Measurements from ENCODE around the gene EFNA3.
A peak's percentile ranks its signal among the peaks of the same experiment; 100 is the strongest.

Gene EFNA3

GRCh38 chr1:155070158-155070621, 8.4 kb upstream of the EFNA3 start:
- peak overlapping the region; percentile 68 for H3K4me3 ChIP-seq (ENCODE audit: low read depth, low read length)
- no peak overlapping the region for H3K27ac ChIP-seq (ENCODE audit: low read depth, low read length)
- H3K9me3 ChIP-seq (ENCODE audit: control insufficient read depth, insufficient read depth, low read length): no peaks in the 10 kb centered on the region
- H3K9ac ChIP-seq (ENCODE audit: low read depth, low read length): no peak overlapping the region
- H3K27me3 ChIP-seq (ENCODE audit: control insufficient read depth, insufficient read depth, low read length): peaks cover 25% of the 10 kb centered on the region
- H3K4me1 ChIP-seq (ENCODE audit: control insufficient read depth, insufficient read depth, low read length): peaks cover 20% of the 10 kb centered on the region
- H3K36me3 ChIP-seq (ENCODE audit: control insufficient read depth, insufficient read depth, low read length): peaks cover 25% of the 10 kb centered on the region

- Histone ChIP-seq H3K4me3 (ENCODE audit: low read depth, low read length) (peak overlapping the region; percentile 68), H3K9me3 (ENCODE audit: control insufficient read depth, insufficient read depth, low read length) (no peaks in the 10 kb centered on the region), H3K9ac (ENCODE audit: low read depth, low read length) (0 out of 2 replicates have a peak overlapping the region, but pooled peaks have one; percentile 36), H3K27me3 (ENCODE audit: control insufficient read depth, insufficient read depth, low read length) (peaks cover 25% of the 10 kb centered on the region), H3K27ac (ENCODE audit: low read depth, low read length) (peak overlapping the region; percentile 56), H3K4me1 (ENCODE audit: control insufficient read depth, insufficient read depth, low read length) (peaks cover 19% of the 10 kb centered on the region), H3K36me3 (ENCODE audit: control insufficient read depth, insufficient read depth, low read length) (peaks cover 25% of the 10 kb centered on the region)
Observed at GRCh38 chr1:155070721-155071569, 7.7 kb upstream of the EFNA3 start.

- Histone ChIP-seq H3K27me3 (ENCODE audit: control insufficient read depth, insufficient read depth, low read length) (peaks cover 25% of the 10 kb centered on the region), H3K9me3 (ENCODE audit: control insufficient read depth, insufficient read depth, low read length) (no peaks in the 10 kb centered on the region), H3K4me1 (ENCODE audit: control insufficient read depth, insufficient read depth, low read length) (peaks cover 19% of the 10 kb centered on the region), H3K27ac (ENCODE audit: low read depth, low read length) (peak overlapping the region; percentile 56), H3K9ac (ENCODE audit: low read depth, low read length) (no peak overlapping the region), H3K4me3 (ENCODE audit: low read depth, low read length) (peak overlapping the region; percentile 68), H3K36me3 (ENCODE audit: control insufficient read depth, insufficient read depth, low read length) (peaks cover 25% of the 10 kb centered on the region)
Observed at GRCh38 chr1:155071701-155072100, 6.9 kb upstream of the EFNA3 start.

GRCh38 chr1:155072531-155073289, 5.9 kb upstream of the EFNA3 start:
- peaks cover 17% of the 10 kb centered on the region for H3K36me3 ChIP-seq (ENCODE audit: control insufficient read depth, insufficient read depth, low read length)
- H3K27ac ChIP-seq (ENCODE audit: low read depth, low read length): no peak overlapping the region
- no peak overlapping the region for H3K9ac ChIP-seq (ENCODE audit: low read depth, low read length)
- peaks cover 30% of the 10 kb centered on the region for H3K27me3 ChIP-seq (ENCODE audit: control insufficient read depth, insufficient read depth, low read length)
- no peaks in the 10 kb centered on the region for H3K9me3 ChIP-seq (ENCODE audit: control insufficient read depth, insufficient read depth, low read length)
- peaks cover 19% of the 10 kb centered on the region for H3K4me1 ChIP-seq (ENCODE audit: control insufficient read depth, insufficient read depth, low read length)
- H3K4me3 ChIP-seq (ENCODE audit: low read depth, low read length): no peak overlapping the region

GRCh38 chr1:155073377-155074242, 5.0 kb upstream of the EFNA3 start:
- H3K4me3 ChIP-seq (ENCODE audit: low read depth, low read length): no peak overlapping the region
- H3K9ac ChIP-seq (ENCODE audit: low read depth, low read length): no peak overlapping the region
- H3K36me3 ChIP-seq (ENCODE audit: control insufficient read depth, insufficient read depth, low read length): peaks cover 9% of the 10 kb centered on the region
- no peaks in the 10 kb centered on the region for H3K9me3 ChIP-seq (ENCODE audit: control insufficient read depth, insufficient read depth, low read length)
- H3K27me3 ChIP-seq (ENCODE audit: control insufficient read depth, insufficient read depth, low read length): peaks cover 39% of the 10 kb centered on the region
- no peak overlapping the region for H3K27ac ChIP-seq (ENCODE audit: low read depth, low read length)
- H3K4me1 ChIP-seq (ENCODE audit: control insufficient read depth, insufficient read depth, low read length): peaks cover 21% of the 10 kb centered on the region

- Histone ChIP-seq H3K36me3 (ENCODE audit: control insufficient read depth, insufficient read depth, low read length) (no peaks in the 10 kb centered on the region), H3K27me3 (ENCODE audit: control insufficient read depth, insufficient read depth, low read length) (peaks cover 57% of the 10 kb centered on the region), H3K4me3 (ENCODE audit: low read depth, low read length) (no peak overlapping the region), H3K27ac (ENCODE audit: low read depth, low read length) (no peak overlapping the region), H3K4me1 (ENCODE audit: control insufficient read depth, insufficient read depth, low read length) (peaks cover 20% of the 10 kb centered on the region), H3K9me3 (ENCODE audit: control insufficient read depth, insufficient read depth, low read length) (no peaks in the 10 kb centered on the region), H3K9ac (ENCODE audit: low read depth, low read length) (no peak overlapping the region)
Observed at GRCh38 chr1:155075535-155075934, 3.1 kb upstream of the EFNA3 start.

- Histone ChIP-seq H3K27me3 (ENCODE audit: control insufficient read depth, insufficient read depth, low read length) (peaks cover 61% of the 10 kb centered on the region), H3K9ac (ENCODE audit: low read depth, low read length) (no peak overlapping the region), H3K4me1 (ENCODE audit: control insufficient read depth, insufficient read depth, low read length) (peaks cover 22% of the 10 kb centered on the region), H3K36me3 (ENCODE audit: control insufficient read depth, insufficient read depth, low read length) (no peaks in the 10 kb centered on the region), H3K4me3 (ENCODE audit: low read depth, low read length) (no peak overlapping the region), H3K27ac (ENCODE audit: low read depth, low read length) (no peak overlapping the region), H3K9me3 (ENCODE audit: control insufficient read depth, insufficient read depth, low read length) (no peaks in the 10 kb centered on the region)
Observed at GRCh38 chr1:155076371-155076770, 2.3 kb upstream of the EFNA3 start.

- H3K27me3 ChIP-seq (ENCODE audit: control insufficient read depth, insufficient read depth, low read length): peaks cover 61% of the 10 kb centered on the region
- H3K27ac ChIP-seq (ENCODE audit: low read depth, low read length): no peak overlapping the region
- no peaks in the 10 kb centered on the region for H3K36me3 ChIP-seq (ENCODE audit: control insufficient read depth, insufficient read depth, low read length)
- peaks cover 22% of the 10 kb centered on the region for H3K4me1 ChIP-seq (ENCODE audit: control insufficient read depth, insufficient read depth, low read length)
- H3K9ac ChIP-seq (ENCODE audit: low read depth, low read length): no peak overlapping the region
- no peak overlapping the region for H3K4me3 ChIP-seq (ENCODE audit: low read depth, low read length)
- no peaks in the 10 kb centered on the region for H3K9me3 ChIP-seq (ENCODE audit: control insufficient read depth, insufficient read depth, low read length)
Observed at GRCh38 chr1:155077346-155077745, 1.3 kb upstream of the EFNA3 start.

- no peaks in the 10 kb centered on the region for H3K36me3 ChIP-seq (ENCODE audit: control insufficient read depth, insufficient read depth, low read length)
- H3K27ac ChIP-seq (ENCODE audit: low read depth, low read length): no peak overlapping the region
- H3K9ac ChIP-seq (ENCODE audit: low read depth, low read length): no peak overlapping the region
- H3K9me3 ChIP-seq (ENCODE audit: control insufficient read depth, insufficient read depth, low read length): no peaks in the 10 kb centered on the region
- H3K4me3 ChIP-seq (ENCODE audit: low read depth, low read length): peak overlapping the region; percentile 62; the same call in 1 of the 2 replicates
- peaks cover 63% of the 10 kb centered on the region for H3K27me3 ChIP-seq (ENCODE audit: control insufficient read depth, insufficient read depth, low read length)
- H3K4me1 ChIP-seq (ENCODE audit: control insufficient read depth, insufficient read depth, low read length): peaks cover 20% of the 10 kb centered on the region
Observed at GRCh38 chr1:155077758-155078445, 735 bp upstream of the EFNA3 start.

GRCh38 chr1:155079210-155079486, 511 bp downstream of the EFNA3 start:
- Histone ChIP-seq H3K4me1 (ENCODE audit: control insufficient read depth, insufficient read depth, low read length) (peaks cover 16% of the 10 kb centered on the region), H3K27ac (ENCODE audit: low read depth, low read length) (no peak overlapping the region), H3K9me3 (ENCODE audit: control insufficient read depth, insufficient read depth, low read length) (no peaks in the 10 kb centered on the region), H3K9ac (ENCODE audit: low read depth, low read length) (no peak overlapping the region), H3K4me3 (ENCODE audit: low read depth, low read length) (peak overlapping the region; percentile 62), H3K36me3 (ENCODE audit: control insufficient read depth, insufficient read depth, low read length) (no peaks in the 10 kb centered on the region), H3K27me3 (ENCODE audit: control insufficient read depth, insufficient read depth, low read length) (peaks cover 71% of the 10 kb centered on the region)

Data from HUES48 (cell line).